ENCODE measurements around the gene FIP1L1. TPM values are rescaled to one million over a fixed set of nuclear protein-coding genes. Genes with fewer than 3 reads are reported as not detected.

Gene FIP1L1
- total RNA-seq, 1 donor from 2014 or later: 95.0 TPM

DNA sequence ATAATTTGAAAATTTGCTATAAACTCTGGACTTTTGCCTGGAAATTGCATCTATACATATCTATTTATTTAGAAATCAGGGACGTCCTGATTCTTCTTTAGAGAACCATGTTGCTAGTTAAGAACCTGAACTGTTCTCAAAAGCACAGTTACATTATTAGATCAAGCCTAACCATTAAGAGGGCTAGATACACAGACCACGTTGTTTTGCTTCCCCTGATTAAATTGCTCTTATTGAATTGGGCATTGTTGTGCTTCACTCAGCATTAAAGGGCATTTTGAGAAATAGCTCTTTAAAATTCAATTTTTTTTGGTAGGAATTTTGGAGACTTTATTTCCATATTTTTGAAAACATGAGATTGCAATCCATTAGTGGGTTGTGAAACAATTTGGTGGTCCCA, 44.4 kb downstream of the FIP1L1 start:
- intact Hi-C loops (cut with micrococcal nuclease): no loop called here
- H3K4me3 Mint-ChIP-seq (ENCODE audit: low read depth): no peak overlapping the region
- no peak overlapping the region for H3K27ac Mint-ChIP-seq
- peaks cover 3% of the 10 kb centered on the region for H3K4me1 Mint-ChIP-seq (ENCODE audit: low read depth)
- peaks cover 13% of the 10 kb centered on the region for H3K36me3 Mint-ChIP-seq (ENCODE audit: low read depth)
- H3K9me3 Mint-ChIP-seq: no peaks in the 10 kb centered on the region
- DNase-seq (ENCODE audit: low spot score): no peak
- H3K27me3 Mint-ChIP-seq (ENCODE audit: low read depth): no peaks in the 10 kb centered on the region

DNA sequence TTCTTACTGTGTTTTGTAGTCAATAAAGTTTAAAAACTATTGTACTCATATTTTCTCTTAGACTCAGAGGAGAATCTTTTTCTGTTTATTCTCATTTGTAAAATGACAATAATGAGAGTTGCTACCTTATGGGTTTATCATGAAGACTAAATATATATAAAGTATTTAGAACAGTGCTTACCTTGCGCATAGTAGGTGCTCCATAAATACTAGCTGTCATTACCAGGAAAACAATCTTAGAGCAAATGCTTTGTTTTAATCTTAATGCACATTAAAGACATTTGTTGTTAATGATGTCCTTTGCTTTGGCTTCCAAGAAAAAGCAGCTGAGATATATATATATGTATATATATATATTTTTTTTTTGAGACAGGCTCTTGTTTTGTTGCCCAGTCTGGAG, 44.9 kb downstream of the FIP1L1 start:
- no peaks in the 10 kb centered on the region for H3K9me3 Mint-ChIP-seq
- no peak overlapping the region for H3K4me3 Mint-ChIP-seq (ENCODE audit: low read depth)
- no peaks in the 10 kb centered on the region for H3K27me3 Mint-ChIP-seq (ENCODE audit: low read depth)
- H3K36me3 Mint-ChIP-seq (ENCODE audit: low read depth): peaks cover 15% of the 10 kb centered on the region
- no peak overlapping the region for H3K27ac Mint-ChIP-seq
- intact Hi-C loops (cut with micrococcal nuclease): no loop called here
- no peak for DNase-seq (ENCODE audit: low spot score)
- H3K4me1 Mint-ChIP-seq (ENCODE audit: low read depth): peaks cover 3% of the 10 kb centered on the region

DNA sequence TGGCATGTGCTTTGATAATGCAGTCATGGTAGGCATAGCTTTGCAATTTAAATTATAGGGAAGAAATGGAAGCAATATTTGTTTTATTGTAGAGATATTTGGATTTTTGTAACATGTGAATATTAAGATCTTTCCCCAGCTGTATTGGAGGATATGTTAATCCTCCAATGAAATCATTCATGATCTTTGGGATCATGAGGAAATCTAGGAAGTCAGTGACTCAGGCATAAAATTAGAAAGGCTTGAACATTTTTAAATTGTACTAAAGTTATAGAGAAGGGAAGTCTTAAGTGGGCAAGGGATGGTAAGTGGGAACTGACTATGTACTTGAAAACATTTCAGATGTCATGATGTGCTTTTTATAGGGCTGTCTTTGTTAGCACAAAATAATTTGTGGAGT, 46.8 kb downstream of the FIP1L1 start:
- H3K4me1 Mint-ChIP-seq (ENCODE audit: low read depth): peaks cover 3% of the 10 kb centered on the region
- intact Hi-C loops (cut with micrococcal nuclease): no loop called here

DNA sequence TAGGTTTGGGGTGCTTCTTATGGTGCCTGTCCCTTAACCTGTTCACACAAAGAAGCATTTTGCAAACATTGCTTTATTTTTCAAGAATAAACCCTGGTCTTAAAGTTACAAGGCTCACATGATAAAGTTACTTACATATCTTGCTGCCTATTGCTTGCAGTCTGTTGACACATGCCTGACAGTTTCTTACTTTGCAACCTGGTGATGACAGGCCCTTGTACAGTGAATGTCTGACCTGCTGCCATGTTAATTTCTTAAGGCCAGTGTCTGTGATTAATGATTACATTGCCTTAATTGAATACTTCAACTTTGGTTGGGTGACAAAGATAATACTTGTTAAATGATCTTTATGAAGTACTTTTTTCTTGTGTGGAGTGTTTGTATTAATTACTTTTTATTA, 49.9 kb downstream of the FIP1L1 start:
- H3K27me3 Mint-ChIP-seq (ENCODE audit: low read depth): no peaks in the 10 kb centered on the region
- intact Hi-C loops (cut with micrococcal nuclease): no loop called here
- H3K27ac Mint-ChIP-seq: no peak overlapping the region
- H3K9me3 Mint-ChIP-seq: no peaks in the 10 kb centered on the region
- DNase-seq (ENCODE audit: low spot score): no peak
- peaks cover 14% of the 10 kb centered on the region for H3K4me1 Mint-ChIP-seq (ENCODE audit: low read depth)
- peaks cover 45% of the 10 kb centered on the region for H3K36me3 Mint-ChIP-seq (ENCODE audit: low read depth)
- H3K4me3 Mint-ChIP-seq (ENCODE audit: low read depth): no peak overlapping the region

More for the DNA sequence above, 46.8 kb downstream of the FIP1L1 start:
- H3K4me3 Mint-ChIP-seq (ENCODE audit: low read depth): no peak overlapping the region
- no peaks in the 10 kb centered on the region for H3K27me3 Mint-ChIP-seq (ENCODE audit: low read depth)
- no peak for DNase-seq (ENCODE audit: low spot score)
- H3K27ac Mint-ChIP-seq: no peak overlapping the region
- H3K9me3 Mint-ChIP-seq: no peaks in the 10 kb centered on the region
- peaks cover 27% of the 10 kb centered on the region for H3K36me3 Mint-ChIP-seq (ENCODE audit: low read depth)

DNA sequence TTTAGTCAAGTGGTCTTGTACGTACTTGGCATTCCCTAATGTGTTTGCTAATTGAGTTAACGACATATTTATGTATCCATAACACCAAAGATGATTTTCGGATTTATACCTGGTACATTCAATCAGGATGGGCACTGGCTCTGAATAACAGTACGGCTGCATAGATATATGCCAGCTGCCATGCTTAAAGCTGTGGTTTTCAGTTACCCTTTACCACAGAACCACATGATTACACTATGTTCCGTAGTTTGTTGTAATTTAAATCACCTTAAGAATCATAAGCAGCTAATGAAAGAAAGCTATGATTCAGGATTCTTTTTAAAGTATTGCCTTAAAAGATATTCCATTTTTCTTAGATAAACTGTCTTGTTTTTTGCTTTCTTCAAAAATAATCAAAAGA, 53.6 kb downstream of the FIP1L1 start:
- Mint-ChIP-seq H3K9me3 (no peaks in the 10 kb centered on the region), H3K27me3 (ENCODE audit: low read depth) (no peaks in the 10 kb centered on the region), H3K27ac (no peak overlapping the region), H3K4me3 (ENCODE audit: low read depth) (no peak overlapping the region), H3K36me3 (ENCODE audit: low read depth) (peaks cover 62% of the 10 kb centered on the region), H3K4me1 (ENCODE audit: low read depth) (peaks cover 19% of the 10 kb centered on the region)
- intact Hi-C loops (cut with micrococcal nuclease): loop anchor here (5.0 to 10.0 kb wide), 2 partner anchors 54 to 416 kb away; partner anchors contain the start of gene FIP1L1
- DNase-seq (ENCODE audit: low spot score): no peak

DNA sequence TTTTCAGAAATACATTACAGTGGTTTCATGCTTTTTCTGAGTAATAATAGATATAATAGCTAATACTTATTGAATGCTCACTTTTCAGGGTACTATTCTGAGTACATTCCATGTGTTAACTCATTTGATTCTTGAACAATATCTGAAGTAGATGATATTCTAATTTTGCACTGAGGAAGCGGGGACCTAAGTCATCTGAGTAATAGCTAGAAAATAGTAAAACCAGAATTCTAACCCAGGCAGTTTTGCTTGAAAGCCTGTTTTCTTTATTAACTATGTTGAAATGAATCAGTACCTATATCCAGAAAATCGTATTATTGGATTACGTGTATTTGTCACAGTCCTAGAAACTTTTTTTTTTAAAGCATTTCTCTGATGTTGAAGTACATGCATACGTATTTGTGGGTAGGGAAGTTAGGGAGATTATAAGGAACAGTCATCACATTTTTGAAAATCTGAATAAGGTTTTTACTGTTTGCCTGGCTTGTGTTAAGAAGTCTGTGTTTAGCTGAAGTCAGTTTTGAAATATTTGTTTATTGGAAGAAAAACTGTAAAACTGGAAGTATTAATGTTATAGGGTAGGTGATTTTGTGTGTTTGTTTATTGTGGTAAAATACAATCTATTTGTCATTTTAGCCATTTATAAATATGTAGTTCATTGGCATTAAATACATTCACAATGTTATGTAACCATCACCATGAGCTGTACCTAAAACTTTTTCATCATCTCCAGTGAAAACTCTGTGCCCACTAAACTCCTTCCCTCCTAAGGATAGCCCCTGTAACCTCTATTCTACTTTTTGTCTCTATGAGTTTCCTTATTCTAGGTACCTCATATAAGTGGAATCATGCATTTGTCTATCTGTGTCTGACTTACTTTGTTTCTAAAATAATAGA, 55.3 kb downstream of the FIP1L1 start:
- intact Hi-C loops (cut with micrococcal nuclease): loop anchor here (5.0 to 10.0 kb wide), 2 partner anchors 55 to 418 kb away; partner anchors contain the start of gene FIP1L1
- DNase-seq (ENCODE audit: low spot score): no peak
- no peaks in the 10 kb centered on the region for H3K27me3 Mint-ChIP-seq (ENCODE audit: low read depth)
- H3K4me1 Mint-ChIP-seq (ENCODE audit: low read depth): peaks cover 21% of the 10 kb centered on the region
- H3K9me3 Mint-ChIP-seq: no peaks in the 10 kb centered on the region
- H3K27ac Mint-ChIP-seq: peak overlapping the region; percentile 42
- no peak overlapping the region for H3K4me3 Mint-ChIP-seq (ENCODE audit: low read depth)
- peaks cover 68% of the 10 kb centered on the region for H3K36me3 Mint-ChIP-seq (ENCODE audit: low read depth)

DNA sequence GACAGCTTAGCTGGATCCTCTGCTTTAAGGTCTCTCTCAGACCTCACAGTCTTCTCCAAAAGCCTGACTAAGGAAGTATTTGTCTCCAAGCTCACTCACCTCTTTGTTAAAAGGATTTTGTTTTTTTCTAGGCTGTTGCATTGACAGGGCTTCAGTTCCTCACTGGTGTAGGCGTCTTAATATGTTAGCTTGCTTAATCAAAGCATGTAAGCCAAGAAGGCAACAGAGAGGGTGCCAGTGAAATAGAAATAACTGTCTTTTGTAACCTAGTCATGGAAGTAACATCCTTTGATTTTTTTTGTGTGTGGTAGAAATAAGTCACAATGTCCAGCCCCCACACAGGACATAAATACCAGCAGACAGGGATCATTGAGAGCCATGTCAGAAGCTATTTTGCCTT, 58.8 kb downstream of the FIP1L1 start:
- H3K27me3 Mint-ChIP-seq (ENCODE audit: low read depth): no peaks in the 10 kb centered on the region
- peaks cover 65% of the 10 kb centered on the region for H3K36me3 Mint-ChIP-seq (ENCODE audit: low read depth)
- intact Hi-C loops (cut with micrococcal nuclease): loop anchor here (10.0 kb wide), 1 partner anchor 421 kb away; no protein-coding TSS in a partner anchor
- no peak overlapping the region for H3K4me3 Mint-ChIP-seq (ENCODE audit: low read depth)
- H3K4me1 Mint-ChIP-seq (ENCODE audit: low read depth): peaks cover 12% of the 10 kb centered on the region
- H3K9me3 Mint-ChIP-seq: no peaks in the 10 kb centered on the region
- no peak overlapping the region for H3K27ac Mint-ChIP-seq
- DNase-seq (ENCODE audit: low spot score): no peak

DNA sequence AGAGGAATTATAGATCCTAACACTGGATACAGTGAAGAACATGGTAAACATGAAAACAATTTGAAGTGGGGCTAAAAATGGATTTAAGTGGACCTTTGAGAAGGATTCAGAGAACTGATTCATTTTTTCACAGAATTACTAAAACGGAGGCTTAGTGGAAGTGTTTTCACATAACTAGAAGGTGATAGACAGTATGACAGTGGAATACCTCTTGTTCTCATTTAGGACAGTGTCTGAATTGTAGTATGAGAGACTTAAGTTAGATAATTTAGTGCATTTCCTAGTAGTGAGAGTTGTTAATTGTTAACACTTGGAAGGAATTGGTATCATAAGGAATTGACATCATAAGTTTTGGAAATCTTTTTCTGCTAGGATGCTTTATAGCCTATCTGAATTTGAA, 64.1 kb downstream of the FIP1L1 start:
- intact Hi-C loops (cut with micrococcal nuclease): no loop called here
- Mint-ChIP-seq H3K27ac (no peak overlapping the region), H3K27me3 (ENCODE audit: low read depth) (no peaks in the 10 kb centered on the region), H3K36me3 (ENCODE audit: low read depth) (peaks cover 68% of the 10 kb centered on the region), H3K4me1 (ENCODE audit: low read depth) (peaks cover 4% of the 10 kb centered on the region), H3K9me3 (no peaks in the 10 kb centered on the region), H3K4me3 (ENCODE audit: low read depth) (no peak overlapping the region)
- DNase-seq (ENCODE audit: low spot score): no peak

DNA sequence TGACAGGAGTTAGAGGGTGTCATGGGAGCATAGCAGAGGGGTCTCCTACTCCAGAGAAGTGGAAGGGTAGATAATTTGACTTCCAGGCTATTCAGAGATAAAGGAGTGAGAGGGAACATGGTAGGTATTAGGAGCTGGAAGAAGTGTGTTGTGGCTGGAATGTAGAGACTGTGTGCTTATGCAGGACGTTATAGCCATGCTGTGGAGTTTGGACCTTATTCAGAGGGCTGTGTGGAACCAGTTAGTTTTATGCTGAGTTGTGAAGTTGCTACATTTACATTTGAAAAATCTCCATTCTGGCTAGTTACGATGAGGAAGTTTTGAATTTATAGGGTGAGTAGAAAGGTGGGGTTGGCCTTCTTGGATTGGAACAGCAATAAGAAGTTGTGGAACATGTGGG, 67.5 kb downstream of the FIP1L1 start:
- peaks cover 4% of the 10 kb centered on the region for H3K4me1 Mint-ChIP-seq (ENCODE audit: low read depth)
- no peak for DNase-seq (ENCODE audit: low spot score)
- intact Hi-C loops (cut with micrococcal nuclease): no loop called here
- no peaks in the 10 kb centered on the region for H3K27me3 Mint-ChIP-seq (ENCODE audit: low read depth)
- H3K36me3 Mint-ChIP-seq (ENCODE audit: low read depth): peaks cover 58% of the 10 kb centered on the region
- H3K4me3 Mint-ChIP-seq (ENCODE audit: low read depth): no peak overlapping the region
- no peak overlapping the region for H3K27ac Mint-ChIP-seq
- H3K9me3 Mint-ChIP-seq: no peaks in the 10 kb centered on the region

DNA sequence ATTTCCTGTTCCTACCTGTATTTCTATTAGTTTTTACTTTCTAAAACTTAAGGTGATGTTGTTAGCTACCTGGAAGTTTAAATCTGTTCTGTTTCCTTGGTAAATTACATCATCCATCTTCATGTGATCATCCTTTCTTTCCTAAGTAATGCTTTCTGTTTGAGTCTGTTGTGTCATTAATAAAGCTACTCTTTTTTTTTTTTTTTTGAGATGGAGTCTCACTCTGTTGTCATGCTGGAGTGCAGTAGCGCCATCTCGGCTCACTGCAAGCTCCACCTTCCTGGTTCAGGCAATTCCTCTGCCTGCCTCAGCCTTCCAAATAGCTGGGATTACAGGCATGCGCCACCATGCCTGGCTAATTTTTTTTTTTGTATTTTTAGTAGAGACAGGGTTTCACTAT, 73.3 kb downstream of the FIP1L1 start:
- peaks cover 56% of the 10 kb centered on the region for H3K36me3 Mint-ChIP-seq (ENCODE audit: low read depth)
- H3K4me3 Mint-ChIP-seq (ENCODE audit: low read depth): no peak overlapping the region
- peaks cover 3% of the 10 kb centered on the region for H3K4me1 Mint-ChIP-seq (ENCODE audit: low read depth)
- no peaks in the 10 kb centered on the region for H3K9me3 Mint-ChIP-seq
- no peak for DNase-seq (ENCODE audit: low spot score)
- H3K27me3 Mint-ChIP-seq (ENCODE audit: low read depth): no peaks in the 10 kb centered on the region
- no peak overlapping the region for H3K27ac Mint-ChIP-seq
- intact Hi-C loops (cut with micrococcal nuclease): no loop called here

DNA sequence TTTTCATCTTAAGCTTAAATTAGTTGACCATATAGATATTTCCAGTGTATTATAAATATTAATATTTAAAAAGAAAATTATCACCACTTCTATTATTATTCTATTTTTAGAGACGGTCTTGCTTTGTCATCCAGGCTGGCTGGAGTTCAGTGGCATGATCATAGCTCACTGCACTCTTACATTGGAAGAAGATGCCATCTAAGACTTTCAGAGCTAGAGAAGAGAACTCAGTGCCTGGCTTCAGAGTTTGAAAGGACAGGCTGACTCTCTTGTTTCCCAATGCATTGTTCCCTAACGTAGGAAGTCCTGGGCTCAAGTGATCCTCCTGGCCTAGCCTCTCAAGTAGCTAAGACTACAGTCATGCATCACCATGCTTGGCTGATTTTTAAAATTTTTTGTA, 75.9 kb downstream of the FIP1L1 start:
- intact Hi-C loops (cut with micrococcal nuclease): no loop called here
- Mint-ChIP-seq H3K27me3 (ENCODE audit: low read depth) (no peaks in the 10 kb centered on the region), H3K27ac (no peak overlapping the region), H3K4me3 (ENCODE audit: low read depth) (no peak overlapping the region), H3K36me3 (ENCODE audit: low read depth) (peaks cover 41% of the 10 kb centered on the region), H3K9me3 (no peaks in the 10 kb centered on the region), H3K4me1 (ENCODE audit: low read depth) (peaks cover 3% of the 10 kb centered on the region)
- no peak for DNase-seq (ENCODE audit: low spot score)

DNA sequence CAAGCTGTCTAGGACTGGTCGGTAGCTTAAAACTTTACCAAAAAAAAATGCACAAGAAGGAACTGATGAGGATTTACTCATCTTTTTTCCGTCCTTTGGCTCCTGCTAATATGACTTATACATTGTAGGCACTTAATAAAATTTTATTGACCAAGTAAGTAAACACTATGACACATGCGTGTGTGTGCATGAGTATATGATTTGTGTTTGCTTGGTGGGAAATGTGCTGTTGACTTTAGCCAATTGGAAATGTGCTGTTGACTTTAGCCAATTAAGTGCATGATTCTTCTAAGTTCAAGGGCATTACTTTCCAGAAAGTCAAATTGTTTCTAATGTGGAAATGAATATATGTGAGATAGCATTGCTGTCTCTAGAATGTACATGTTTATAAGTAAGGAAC, 78.3 kb downstream of the FIP1L1 start:
- H3K27ac Mint-ChIP-seq: no peak overlapping the region
- no peak overlapping the region for H3K4me3 Mint-ChIP-seq (ENCODE audit: low read depth)
- peaks cover 56% of the 10 kb centered on the region for H3K36me3 Mint-ChIP-seq (ENCODE audit: low read depth)
- H3K9me3 Mint-ChIP-seq: no peaks in the 10 kb centered on the region
- intact Hi-C loops (cut with micrococcal nuclease): no loop called here
- no peak for DNase-seq (ENCODE audit: low spot score)
- no peaks in the 10 kb centered on the region for H3K27me3 Mint-ChIP-seq (ENCODE audit: low read depth)
- peaks cover 2% of the 10 kb centered on the region for H3K4me1 Mint-ChIP-seq (ENCODE audit: low read depth)

DNA sequence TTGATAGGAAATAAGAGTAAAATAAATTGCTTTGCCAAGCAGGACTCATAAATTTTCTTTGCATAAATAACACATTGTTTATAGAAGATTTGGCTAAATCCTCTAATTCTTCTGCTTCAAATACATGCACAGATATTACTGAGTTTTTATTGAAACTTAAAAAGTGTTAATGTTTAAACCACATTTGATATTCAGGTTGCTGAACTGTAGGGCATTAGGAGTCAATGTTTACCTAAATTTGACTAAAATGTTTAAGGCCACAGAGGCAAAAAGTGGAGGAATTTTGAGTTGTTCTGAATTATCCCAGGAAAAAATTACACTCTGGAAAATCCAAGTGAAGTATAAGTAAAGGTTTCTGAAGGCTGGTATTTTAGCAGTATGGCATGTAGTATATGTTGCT, 78.7 kb downstream of the FIP1L1 start:
- Mint-ChIP-seq H3K9me3 (no peaks in the 10 kb centered on the region), H3K4me1 (ENCODE audit: low read depth) (no peaks in the 10 kb centered on the region), H3K27ac (no peak overlapping the region), H3K36me3 (ENCODE audit: low read depth) (peaks cover 56% of the 10 kb centered on the region), H3K27me3 (ENCODE audit: low read depth) (no peaks in the 10 kb centered on the region), H3K4me3 (ENCODE audit: low read depth) (no peak overlapping the region)
- DNase-seq (ENCODE audit: low spot score): no peak
- intact Hi-C loops (cut with micrococcal nuclease): no loop called here

Data from activated T-helper 2 cell treated with anti-CD3 and anti-CD28 coated beads, Interferon-gamma antibody, Interleukin-2, Interleukin-4, amounts not matched to agents 10 μg/mL and 5 μg/mL and 100 μg/mL, durations not matched to agents 14 hours and 24 hours and 36 hours (primary cell).